ENCODE data around the gene SCG3.

- no peak for TF ChIP-seq POLR2A (IDR thresholded peaks at IDR 0.05)
- TF ChIP-seq, protein P1, sequence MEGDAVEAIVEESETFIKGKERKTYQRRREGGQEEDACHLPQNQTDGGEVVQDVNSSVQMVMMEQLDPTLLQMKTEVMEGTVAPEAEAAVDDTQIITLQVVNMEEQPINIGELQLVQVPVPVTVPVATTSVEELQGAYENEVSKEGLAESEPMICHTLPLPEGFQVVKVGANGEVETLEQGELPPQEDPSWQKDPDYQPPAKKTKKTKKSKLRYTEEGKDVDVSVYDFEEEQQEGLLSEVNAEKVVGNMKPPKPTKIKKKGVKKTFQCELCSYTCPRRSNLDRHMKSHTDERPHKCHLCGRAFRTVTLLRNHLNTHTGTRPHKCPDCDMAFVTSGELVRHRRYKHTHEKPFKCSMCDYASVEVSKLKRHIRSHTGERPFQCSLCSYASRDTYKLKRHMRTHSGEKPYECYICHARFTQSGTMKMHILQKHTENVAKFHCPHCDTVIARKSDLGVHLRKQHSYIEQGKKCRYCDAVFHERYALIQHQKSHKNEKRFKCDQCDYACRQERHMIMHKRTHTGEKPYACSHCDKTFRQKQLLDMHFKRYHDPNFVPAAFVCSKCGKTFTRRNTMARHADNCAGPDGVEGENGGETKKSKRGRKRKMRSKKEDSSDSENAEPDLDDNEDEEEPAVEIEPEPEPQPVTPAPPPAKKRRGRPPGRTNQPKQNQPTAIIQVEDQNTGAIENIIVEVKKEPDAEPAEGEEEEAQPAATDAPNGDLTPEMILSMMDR (IDR thresholded peaks at IDR 0.05 in 4 of 5, conservative IDR thresholded peaks at IDR 0.05 in 1 of 5): no peak
Observed at GRCh38 chr15:51696566-51696965, 15.3 kb downstream of the SCG3 start.

Measured in gastrocnemius medialis (tissue), 4 donors.